Mucosa of stomach (tissue), 1 donor: Measurements from ENCODE around the gene PROCA1.

Experiments used
- H3K27me3 ChIP-seq: one replicate; pipeline ENCODE4 v1.7.0; 2013; ENCODE audit warnings: mild to moderate bottlenecking, low read length; ENCODE audit not compliant: control insufficient read depth, insufficient read depth
- H3K36me3 ChIP-seq: one replicate; pipeline ENCODE4 v1.7.0; 2013; ENCODE audit warnings: low read length; ENCODE audit not compliant: control insufficient read depth, insufficient read depth
- H3K4me1 ChIP-seq: one replicate; pipeline ENCODE4 v1.7.0; 2013; ENCODE audit warnings: mild to moderate bottlenecking, low read length; ENCODE audit not compliant: control insufficient read depth, insufficient read depth
- H3K4me3 ChIP-seq: one replicate; pipeline ENCODE4 v1.7.0; 2013; ENCODE audit warnings: low read length
- H3K9ac ChIP-seq: one replicate; pipeline ENCODE4 v1.7.0; 2013; ENCODE audit warnings: mild to moderate bottlenecking, low read length, moderate library complexity
- H3K9me3 ChIP-seq: one replicate; pipeline ENCODE4 v1.7.0; 2013; ENCODE audit warnings: mild to moderate bottlenecking, low read length, moderate library complexity; ENCODE audit not compliant: control insufficient read depth
- donor health status: Pancreatic carcinoma.

The PROCA1 gene, protein sequence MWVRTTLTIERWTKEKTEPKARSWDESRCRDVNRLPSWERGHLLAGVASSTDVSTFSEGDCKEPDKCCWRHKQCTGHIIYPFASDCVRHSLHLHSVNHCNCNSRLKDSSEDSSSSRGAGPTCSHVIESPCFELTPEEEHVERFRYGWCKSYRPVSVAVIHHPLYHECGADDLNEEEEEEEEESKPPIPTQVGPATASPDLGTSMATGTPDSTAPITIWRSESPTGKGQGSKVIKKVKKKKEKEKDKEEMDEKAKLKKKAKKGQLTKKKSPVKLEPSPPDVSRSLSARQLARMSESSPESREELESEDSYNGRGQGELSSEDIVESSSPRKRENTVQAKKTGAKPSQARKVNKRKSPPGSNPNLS

DNA sequence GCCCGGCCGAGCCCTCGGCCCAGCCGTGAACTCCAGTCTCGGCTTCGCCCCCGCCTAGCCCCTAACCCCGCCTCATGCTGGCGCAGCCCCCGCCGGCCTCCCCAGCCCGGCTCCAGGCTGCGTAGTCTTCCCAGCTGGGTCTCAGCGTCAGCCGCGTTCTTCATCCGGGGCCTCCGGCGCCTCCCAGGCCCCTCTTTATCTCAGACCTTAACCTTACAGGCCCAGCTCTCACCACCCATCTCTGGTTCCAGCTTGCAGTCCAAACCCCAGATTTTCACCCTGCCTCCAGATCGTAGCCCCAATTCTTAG lies at the start of gene PROCA1:
PROCA1 (minus strand) TSS at position 166 of the 309 bp plus-strand sequence. CDS start 228 bp downstream, outside the sequence.
- Histone ChIP-seq H3K9me3 (no peaks in the 10 kb centered on the region), H3K36me3 (no peaks in the 10 kb centered on the region), H3K27me3 (peaks cover 1% of the 10 kb centered on the region), H3K4me1 (peaks cover 36% of the 10 kb centered on the region), H3K9ac (peak within 1 kb of the TSS; percentile 45), H3K4me3 (peak within 1 kb of the TSS; percentile 19)

DNA sequence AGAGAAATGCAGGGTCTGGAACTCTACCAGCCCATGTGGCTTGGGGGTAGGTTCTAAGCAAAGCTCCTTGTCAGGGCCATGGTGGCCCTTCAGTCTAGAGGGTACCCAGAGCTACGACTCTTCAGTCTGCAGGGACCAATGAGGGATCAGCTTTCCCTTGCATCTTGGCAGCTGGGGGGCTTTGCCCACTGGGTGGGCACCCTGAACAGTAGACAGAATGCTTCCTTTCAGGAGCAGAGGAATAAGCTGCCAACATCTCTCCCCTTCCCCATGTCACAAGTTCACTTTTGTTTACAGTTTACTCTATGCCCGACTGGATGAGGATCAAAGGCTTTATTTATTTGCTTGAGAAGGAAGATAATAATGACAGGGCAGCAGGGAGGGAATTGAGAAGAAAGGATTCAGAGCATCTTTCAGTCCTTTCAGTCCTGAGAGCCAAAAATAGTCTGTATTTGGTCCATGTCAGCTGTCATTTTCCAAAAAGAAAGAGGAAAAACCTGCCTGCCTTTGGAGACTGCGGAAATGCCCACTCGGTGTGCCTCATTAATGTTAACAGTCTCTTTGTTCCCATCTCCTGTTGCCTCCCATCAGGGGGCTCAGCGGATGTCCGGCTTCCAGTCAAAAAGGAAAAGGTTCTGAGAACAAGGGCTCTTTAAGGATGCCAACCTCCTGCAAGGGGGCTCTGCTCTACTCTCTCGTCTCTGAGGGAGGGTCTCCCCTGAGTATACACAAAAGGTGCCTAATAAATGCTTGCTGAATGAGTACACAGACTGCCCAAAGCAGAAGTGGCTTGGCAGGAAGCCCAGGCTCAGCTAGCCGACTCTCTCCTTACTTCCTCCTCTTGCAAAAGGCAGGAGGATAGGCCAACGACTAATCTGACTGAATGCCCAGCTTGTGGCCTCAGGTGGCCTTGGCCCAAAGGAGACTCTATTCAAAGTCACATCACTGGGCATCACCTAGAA lies 49.2 kb upstream of the PROCA1 start:
- Histone ChIP-seq H3K27me3 (no peaks in the 10 kb centered on the region), H3K36me3 (peaks cover 3% of the 10 kb centered on the region), H3K9ac (no peak overlapping the region), H3K4me1 (peaks cover 7% of the 10 kb centered on the region), H3K9me3 (no peaks in the 10 kb centered on the region), H3K4me3 (no peak overlapping the region)

DNA sequence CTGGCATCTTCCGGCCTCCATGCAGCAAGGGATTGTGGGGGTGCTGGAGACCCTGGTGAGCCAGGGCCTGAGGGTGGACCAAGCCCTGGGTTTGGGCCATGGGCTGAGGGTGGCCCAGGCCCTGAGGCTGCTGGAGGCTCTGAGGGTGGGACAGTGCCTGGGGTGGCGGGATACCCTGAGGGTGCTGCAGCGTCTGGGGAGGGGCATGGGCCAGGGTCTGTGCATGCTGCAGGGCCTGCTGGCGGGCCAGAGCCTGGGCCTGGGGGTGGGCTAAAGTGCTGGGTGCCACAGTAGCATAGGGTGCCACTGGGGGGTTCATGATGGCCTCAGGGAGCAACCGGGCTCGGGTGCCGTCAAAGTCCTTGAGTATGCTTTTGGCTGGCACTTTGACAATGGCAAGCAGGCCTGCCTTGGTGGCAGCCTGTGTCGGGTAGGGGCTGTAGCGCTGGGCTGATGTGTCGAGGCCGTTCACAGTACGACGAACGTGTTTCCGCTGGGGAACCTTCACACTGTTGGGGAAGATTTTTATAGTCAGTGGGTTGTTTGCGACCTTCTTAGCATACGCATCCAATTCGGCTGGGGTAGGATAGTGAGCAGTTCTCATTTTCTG lies 47.7 kb upstream of the PROCA1 start:
- Histone ChIP-seq H3K36me3 (peaks cover 3% of the 10 kb centered on the region), H3K27me3 (no peaks in the 10 kb centered on the region)

DNA sequence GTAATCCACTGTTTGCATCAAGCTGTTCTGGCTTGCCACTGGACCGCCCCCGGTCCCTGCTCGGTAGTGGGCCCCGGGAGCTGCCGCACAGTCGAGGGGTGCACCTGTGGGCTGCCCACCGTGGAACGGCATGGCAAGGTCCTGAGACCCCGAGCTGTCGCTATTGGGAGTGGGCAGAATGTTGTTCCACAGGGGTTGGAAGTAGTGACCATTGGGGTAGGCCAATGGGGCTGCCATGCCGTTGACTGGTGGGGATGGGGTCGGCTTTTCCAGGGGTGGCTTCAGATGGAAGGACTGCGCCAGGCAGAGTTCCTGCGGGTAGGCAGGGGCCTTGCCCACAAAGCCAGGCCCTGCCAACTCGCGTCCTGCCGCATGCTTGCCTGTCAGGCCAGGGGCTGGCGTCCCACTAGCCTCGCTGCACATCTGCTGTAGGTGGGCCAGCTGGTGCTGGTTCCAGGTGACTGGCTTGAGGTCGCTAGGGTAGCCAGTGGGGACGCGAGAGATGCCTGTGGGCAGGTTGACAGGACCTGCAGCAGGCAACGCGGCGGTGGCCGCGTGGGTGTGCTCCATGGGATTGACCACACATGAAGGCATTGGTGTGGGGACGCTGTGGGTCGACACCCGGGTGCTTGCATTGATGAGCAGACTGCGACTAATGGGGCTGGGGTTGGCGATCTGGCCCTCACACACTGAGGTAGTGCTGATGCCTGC lies 46.9 kb upstream of the PROCA1 start:
- Histone ChIP-seq H3K36me3 (peaks cover 3% of the 10 kb centered on the region), H3K27me3 (no peaks in the 10 kb centered on the region), H3K4me3 (no peak overlapping the region), H3K4me1 (peaks cover 7% of the 10 kb centered on the region), H3K9ac (no peak overlapping the region), H3K9me3 (no peaks in the 10 kb centered on the region)

More for the DNA sequence above, 47.7 kb upstream of the PROCA1 start:
- H3K4me3 ChIP-seq, result no peak overlapping the region
- H3K9ac ChIP-seq, result no peak overlapping the region
- H3K9me3 ChIP-seq, result no peaks in the 10 kb centered on the region
- H3K4me1 ChIP-seq, result peaks cover 7% of the 10 kb centered on the region

DNA sequence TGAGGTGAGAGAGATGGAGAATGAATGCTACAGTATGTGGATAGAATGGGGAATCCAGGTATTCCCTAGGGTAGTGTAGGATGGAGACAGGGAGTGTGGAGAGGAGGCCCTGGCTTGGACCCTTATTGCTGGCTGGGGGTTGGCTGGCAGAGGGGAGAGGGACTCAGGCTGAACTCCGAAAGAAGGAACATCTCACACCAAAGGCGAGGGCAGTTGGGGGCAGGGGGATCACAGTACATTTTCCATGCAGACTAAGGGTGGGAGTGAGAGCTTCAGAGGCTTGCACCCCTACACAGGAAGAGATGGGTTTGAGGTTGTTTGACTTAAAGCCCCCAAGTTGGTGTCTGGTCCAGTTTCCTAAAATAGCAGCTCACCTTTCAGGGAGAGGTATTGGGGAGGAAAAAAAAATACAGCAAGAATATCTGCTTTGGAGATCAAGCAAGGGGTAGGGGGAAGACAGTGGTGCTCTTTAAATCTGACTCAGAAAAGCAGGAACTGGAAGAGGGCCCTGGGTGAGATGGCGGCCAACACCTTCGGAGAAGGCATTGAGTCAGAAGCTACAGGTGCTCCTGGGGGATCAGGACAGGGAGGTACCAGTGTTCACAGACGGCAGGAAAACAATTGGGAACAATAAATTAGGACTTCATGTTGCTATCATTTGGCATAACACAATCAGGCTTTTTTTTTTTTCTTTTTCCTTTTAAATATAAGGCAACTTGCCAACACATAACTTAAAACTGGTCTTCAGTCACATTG lies 44.5 kb upstream of the PROCA1 start:
- H3K4me1 ChIP-seq, result peaks cover 4% of the 10 kb centered on the region
- peaks cover 3% of the 10 kb centered on the region for H3K36me3 ChIP-seq
- no peaks in the 10 kb centered on the region for H3K9me3 ChIP-seq
- H3K27me3 ChIP-seq, result no peaks in the 10 kb centered on the region
- H3K4me3 ChIP-seq, result no peak overlapping the region
- no peak overlapping the region for H3K9ac ChIP-seq

DNA sequence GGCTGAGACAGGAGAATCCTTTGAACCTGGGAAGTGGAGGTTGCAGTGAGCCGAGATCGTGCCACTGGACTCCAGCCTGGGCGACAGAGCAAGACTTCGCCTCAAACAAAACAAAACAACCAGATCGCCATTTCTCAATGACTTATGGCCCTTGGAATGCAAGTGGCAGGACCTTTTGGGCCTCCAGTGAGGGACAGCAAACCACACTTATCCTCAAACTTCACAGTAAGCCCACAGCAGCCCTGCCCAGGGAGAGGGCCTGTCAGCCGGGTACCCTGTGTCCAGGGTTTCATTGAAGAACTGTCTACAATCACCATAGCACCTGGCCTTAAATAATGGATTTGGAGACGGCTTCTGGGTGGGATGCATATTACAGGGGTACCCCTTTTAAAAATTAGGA lies 43.8 kb upstream of the PROCA1 start:
- Histone ChIP-seq H3K4me3 (no peak overlapping the region), H3K9ac (no peak overlapping the region), H3K36me3 (peaks cover 10% of the 10 kb centered on the region), H3K27me3 (no peaks in the 10 kb centered on the region), H3K4me1 (peaks cover 4% of the 10 kb centered on the region), H3K9me3 (no peaks in the 10 kb centered on the region)

DNA sequence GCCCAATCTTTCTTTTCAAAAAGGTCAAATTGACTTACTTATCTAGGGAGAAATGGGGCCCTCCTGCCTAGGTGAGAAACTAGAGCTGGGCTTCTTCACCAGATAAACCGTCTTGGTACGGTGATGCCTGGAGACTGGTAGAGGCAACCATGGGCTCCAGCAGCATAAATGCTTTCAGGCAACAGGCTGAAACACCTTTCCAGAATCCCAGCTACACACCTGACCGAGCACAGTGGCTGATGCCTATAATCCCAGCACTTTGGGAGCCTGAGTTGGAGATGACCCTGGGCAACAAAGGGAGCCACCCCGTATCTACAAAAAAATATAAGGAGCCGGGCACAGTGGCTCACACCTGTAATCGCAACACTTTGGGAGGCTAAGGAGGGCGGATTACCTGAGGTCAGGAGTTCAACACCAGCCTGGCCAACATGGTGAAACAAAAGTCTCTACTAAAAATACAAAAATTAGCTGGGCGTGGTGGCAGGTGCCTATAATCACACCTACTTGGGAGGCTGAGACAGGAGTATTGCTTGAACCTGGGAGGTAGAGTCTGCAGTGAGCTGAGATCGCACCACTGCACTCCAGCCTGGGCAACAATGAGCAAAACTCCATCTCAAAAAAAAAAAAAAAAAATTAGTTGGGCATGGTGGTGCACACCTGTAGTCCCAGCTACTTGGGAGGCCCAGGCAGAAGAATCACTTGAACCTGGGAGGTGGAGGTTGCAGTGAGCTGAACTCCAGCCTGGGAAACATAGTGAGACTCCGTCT lies 40.1 kb upstream of the PROCA1 start:
- Histone ChIP-seq H3K4me1 (peaks cover 41% of the 10 kb centered on the region), H3K9me3 (no peaks in the 10 kb centered on the region), H3K36me3 (peaks cover 28% of the 10 kb centered on the region), H3K4me3 (no peak overlapping the region), H3K27me3 (no peaks in the 10 kb centered on the region), H3K9ac (no peak overlapping the region)

DNA sequence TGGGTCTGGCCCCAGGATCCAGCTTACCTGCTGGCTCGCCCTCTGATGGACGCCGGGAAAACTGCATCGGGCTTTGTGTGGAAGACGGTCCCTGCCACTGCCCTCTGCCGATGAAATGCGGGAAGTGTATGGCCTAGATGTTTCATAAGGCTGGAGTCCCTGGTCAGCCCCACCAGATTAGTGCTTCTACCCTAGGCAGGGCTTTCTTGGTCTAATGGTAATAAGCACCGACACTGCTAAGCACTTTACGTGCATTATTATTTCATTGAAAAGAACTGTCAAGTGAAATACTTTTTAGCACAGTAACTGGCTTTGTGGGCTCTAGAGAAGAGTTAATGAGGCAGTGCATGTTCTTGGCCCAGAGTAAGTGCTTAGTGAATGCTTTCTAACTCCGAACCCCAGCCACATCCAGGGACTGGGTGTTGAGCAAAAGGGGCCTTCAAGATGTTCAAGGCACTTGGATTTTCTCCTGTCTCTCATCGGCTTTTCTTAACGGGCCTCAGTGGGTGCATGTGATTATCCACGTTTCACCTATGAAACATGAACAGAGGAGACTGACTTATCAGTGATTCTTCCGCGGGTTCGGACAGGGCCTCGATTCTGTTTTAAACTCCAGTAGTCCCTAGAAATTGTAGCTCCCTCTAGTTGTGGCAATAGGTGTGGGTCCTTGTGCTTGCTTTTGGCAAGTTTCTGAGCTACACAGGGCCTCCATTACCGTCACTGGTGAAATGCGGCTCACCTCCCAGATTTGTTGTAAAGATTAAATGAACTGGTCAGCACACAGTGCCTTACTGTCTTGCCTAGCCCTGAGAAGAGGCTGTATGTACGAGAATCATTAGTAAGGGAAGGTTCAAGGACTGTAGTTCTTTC lies 38.7 kb upstream of the PROCA1 start:
- no peaks in the 10 kb centered on the region for H3K9me3 ChIP-seq
- H3K9ac ChIP-seq, result peak overlapping the region; percentile 30
- peaks cover 28% of the 10 kb centered on the region for H3K36me3 ChIP-seq
- H3K4me1 ChIP-seq, result peaks cover 55% of the 10 kb centered on the region
- no peak overlapping the region for H3K4me3 ChIP-seq
- H3K27me3 ChIP-seq, result no peaks in the 10 kb centered on the region

DNA sequence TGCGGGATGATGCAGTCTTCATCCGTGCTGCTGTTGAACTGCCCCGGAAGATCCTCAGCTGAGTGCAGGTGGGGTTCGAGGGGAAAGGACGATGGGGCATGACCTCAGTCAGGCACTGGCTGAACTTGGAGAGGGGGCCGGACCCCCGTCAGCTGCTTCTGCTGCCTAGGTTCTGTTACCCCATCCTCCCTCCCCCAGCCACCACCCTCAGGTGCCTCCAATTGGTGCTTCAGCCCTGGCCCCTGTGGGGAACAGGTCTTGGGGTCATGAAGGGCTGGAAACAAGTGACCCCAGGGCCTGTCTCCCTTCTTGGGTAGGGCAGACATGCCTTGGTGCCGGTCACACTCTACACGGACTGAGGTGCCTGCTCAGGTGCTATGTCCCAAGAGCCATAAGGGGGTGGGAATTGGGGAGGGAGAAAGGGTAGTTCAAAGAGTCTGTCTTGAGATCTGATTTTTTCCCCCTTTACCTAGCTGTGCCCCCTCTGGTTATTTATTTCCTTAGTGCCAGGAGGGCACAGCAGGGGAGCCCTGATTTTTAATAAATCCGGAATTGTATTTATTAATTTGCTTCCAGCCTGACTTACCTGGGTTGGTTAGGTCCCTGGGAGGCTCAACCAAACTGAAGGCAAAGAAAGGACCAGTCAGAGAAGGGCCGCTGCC lies 38.0 kb upstream of the PROCA1 start:
- no peaks in the 10 kb centered on the region for H3K9me3 ChIP-seq

More for the DNA sequence above, 38.0 kb upstream of the PROCA1 start:
- H3K4me3 ChIP-seq, result no peak overlapping the region
- H3K27me3 ChIP-seq, result no peaks in the 10 kb centered on the region
- H3K4me1 ChIP-seq, result peaks cover 56% of the 10 kb centered on the region
- H3K9ac ChIP-seq, result peak overlapping the region; percentile 9
- peaks cover 28% of the 10 kb centered on the region for H3K36me3 ChIP-seq
